DND-41 (cell line): ENCODE data around the gene NEU2.

Experiments used
- ATAC-seq: fragments of 200-7000 bp; cut with Tn5 transposase; 3 replicates; pipeline ENCODE4 v1.9.1; 2021; ENCODE audit warnings: low read depth; ENCODE audit not compliant: insufficient read depth
- DNase-seq: peaks from one replicate; pipeline ENCODE4 v3.0.0-alpha.2; 2020
- H2AFZ ChIP-seq: 2 replicates; pipeline ENCODE4 v1.6.0; 2012; ENCODE audit warnings: low read depth, low read length
- H3K27ac ChIP-seq: 2 replicates; pipeline ENCODE4 v1.5.1; 2012; ENCODE audit warnings: low read length, inconsistent platforms
- H3K27me3 ChIP-seq: fragments of 200-600 bp; sonication (generic); 2 replicates; pipeline ENCODE4 v1.6.0; 2012; ENCODE audit warnings: low read length, mild to moderate bottlenecking, inconsistent platforms; ENCODE audit not compliant: insufficient read depth, poor library complexity
- H3K36me3 ChIP-seq: 2 replicates; pipeline ENCODE4 v1.5.1; 2012; ENCODE audit warnings: low read length, inconsistent platforms; ENCODE audit not compliant: insufficient read depth
- H3K4me1 ChIP-seq: 2 replicates; pipeline ENCODE4 v1.5.1; 2012; ENCODE audit warnings: mild to moderate bottlenecking, low read length; ENCODE audit not compliant: insufficient read depth
- H3K4me2 ChIP-seq: 2 replicates; pipeline ENCODE4 v1.6.0; 2012; ENCODE audit warnings: mild to moderate bottlenecking, moderate library complexity, low read length, inconsistent platforms; ENCODE audit not compliant: insufficient read depth
- H3K4me3 ChIP-seq, 2 experiments: fragments of 200-600 bp in 1 of 2; shearing (Covaris generic) in 1 of 2; 2 replicates each; pipeline ENCODE4 v1.5.1; 2012 to 2016; ENCODE audit warnings: inconsistent platforms in 2 of 2, low read length in 2 of 2, mild to moderate bottlenecking in 2 of 2, low read depth in 1 of 2, moderate library complexity in 1 of 2
- H3K79me2 ChIP-seq: 2 replicates; pipeline ENCODE4 v1.6.0; 2012; ENCODE audit warnings: low read length, inconsistent platforms; ENCODE audit not compliant: insufficient read depth
- H3K9ac ChIP-seq: 2 replicates; pipeline ENCODE4 v1.6.0; 2012; ENCODE audit warnings: low read depth, mild to moderate bottlenecking, inconsistent platforms, low read length, moderate library complexity
- H3K9me3 ChIP-seq: 2 replicates; pipeline ENCODE4 v1.5.1; 2012; ENCODE audit warnings: low read length, moderate library complexity, mild to moderate bottlenecking, inconsistent platforms; ENCODE audit not compliant: insufficient read depth, severe bottlenecking
- H4K20me1 ChIP-seq: 2 replicates; pipeline ENCODE4 v1.6.0; 2012; ENCODE audit warnings: low read length; ENCODE audit not compliant: insufficient read depth
- CTCF ChIP-seq: IDR thresholded peaks from 2 replicates; pipeline ENCODE4 v1.5.1; 2012; ENCODE audit warnings: borderline replicate concordance, low read length, moderate library complexity, mild to moderate bottlenecking; ENCODE audit not compliant: poor library complexity, severe bottlenecking; ENCODE audit errors: extremely low read depth
- EZH2 ChIP-seq: IDR thresholded peaks from 3 replicates; pipeline ENCODE4 v1.6.1; 2012; ENCODE audit warnings: borderline replicate concordance, low read depth, mild to moderate bottlenecking, moderate library complexity, low read length, inconsistent platforms; ENCODE audit not compliant: severe bottlenecking

The NEU2 gene

GRCh38 chr2:232999354-232999753 is 33.1 kb upstream of the NEU2 start:
- Histone ChIP-seq H3K9me3 (no peaks in the 10 kb centered on the region), H4K20me1 (no peaks in the 10 kb centered on the region), H3K36me3 (no peaks in the 10 kb centered on the region), H3K4me3 (no peak overlapping the region), H3K4me2 (no peak overlapping the region), H3K79me2 (no peaks in the 10 kb centered on the region), H3K9ac (no peak overlapping the region), H3K27ac (no peak overlapping the region), H3K27me3 (no peaks in the 10 kb centered on the region), H2AFZ (no peak overlapping the region), H3K4me1 (no peaks in the 10 kb centered on the region)
- peak; percentile 14 for TF ChIP-seq CTCF
- no peak for TF ChIP-seq EZH2
- ATAC-seq (no peak), DNase-seq (no peak)

DNA sequence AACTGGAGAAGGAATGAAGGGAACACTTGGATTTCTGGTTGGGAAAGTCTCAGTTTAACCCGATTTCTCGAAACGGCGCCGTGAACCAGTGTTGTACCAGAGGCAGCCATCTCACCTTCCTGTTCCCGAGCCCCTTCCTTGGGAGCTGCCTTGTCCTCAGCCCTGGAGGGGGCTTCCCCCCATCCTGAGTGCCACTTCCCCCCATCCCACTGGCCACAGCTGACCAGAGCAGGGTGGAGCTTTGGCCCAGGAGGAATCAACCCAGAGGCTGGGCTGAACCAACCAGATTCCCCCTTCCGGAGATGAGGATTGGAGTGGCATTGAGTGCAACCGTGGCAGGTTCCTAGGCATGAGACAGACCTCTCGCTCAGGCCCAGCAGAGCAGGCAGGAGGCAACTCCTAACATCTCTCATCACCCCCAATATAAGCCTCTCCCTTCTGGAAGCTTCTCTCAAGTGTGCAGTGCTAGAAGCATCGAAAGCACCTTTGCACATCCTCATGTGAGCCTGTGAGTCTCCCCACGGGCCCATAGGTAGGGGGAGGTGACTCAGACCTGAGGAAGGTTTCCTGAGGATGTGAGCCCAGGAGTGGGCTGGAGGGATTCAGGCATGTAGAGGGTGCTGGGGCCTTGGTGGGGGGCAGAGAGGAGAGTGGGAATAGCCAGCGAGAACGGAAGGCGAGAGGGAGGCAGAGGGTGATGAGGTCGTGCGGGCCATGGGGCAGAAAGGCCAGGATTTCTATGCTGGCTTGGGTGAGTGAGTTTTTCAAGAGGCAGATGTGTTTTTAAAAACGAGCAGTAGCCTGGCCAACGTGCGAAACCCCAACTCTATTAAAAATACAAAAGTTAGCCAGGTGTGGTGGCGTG is 31.4 kb upstream of the NEU2 start:
- Histone ChIP-seq H3K27me3 (peaks cover 4% of the 10 kb centered on the region), H3K27ac (no peak overlapping the region), H3K9ac (no peak overlapping the region), H3K4me1 (no peaks in the 10 kb centered on the region), H3K9me3 (no peaks in the 10 kb centered on the region), H3K79me2 (no peaks in the 10 kb centered on the region), H3K4me2 (no peak overlapping the region), H2AFZ (no peak overlapping the region), H3K4me3 (no peak overlapping the region), H3K36me3 (no peaks in the 10 kb centered on the region), H4K20me1 (no peaks in the 10 kb centered on the region)
- ATAC-seq (no peak), DNase-seq (no peak)
- TF ChIP-seq EZH2 (no peak), CTCF (no peak)

DNA sequence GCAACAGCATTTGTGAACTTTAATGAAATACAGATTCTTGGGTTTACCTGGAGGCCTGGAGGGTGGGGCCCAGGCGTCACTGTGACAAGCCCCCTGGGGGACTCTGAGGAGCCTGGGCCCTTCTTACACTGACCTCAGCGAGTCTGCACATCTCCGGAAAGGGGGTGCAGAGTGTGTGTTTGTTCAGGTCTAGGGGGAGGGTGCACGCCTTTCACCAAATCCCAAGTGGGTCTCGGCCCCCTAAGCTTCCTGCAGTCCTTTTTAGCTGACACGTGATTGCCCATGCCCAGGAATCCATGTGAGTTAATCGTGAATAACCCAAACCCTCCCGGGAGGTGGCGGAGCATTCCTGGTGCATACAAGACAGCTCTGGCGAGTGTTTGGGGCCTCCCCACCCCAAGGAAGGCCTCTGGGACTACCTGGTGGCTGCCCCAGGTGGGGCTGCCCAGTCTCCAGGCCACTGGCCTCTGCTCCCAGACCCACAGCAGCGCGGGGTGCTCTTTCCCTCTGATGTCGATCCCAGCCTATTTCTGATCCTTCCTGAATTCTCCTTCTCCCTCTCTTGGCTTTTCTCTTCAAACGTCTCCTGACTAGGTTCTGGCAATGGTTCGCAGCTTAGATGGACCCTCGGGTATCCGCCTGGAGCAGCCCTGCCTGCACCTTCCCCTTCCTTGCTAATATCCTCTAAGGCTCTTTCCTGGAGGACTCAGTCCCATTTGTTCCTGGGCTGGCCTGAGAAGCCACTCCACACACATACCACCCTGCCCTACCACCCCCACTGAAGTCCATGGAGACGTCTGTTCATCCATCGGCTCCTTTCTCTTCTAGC is 29.4 kb upstream of the NEU2 start:
- Histone ChIP-seq H3K27ac (no peak overlapping the region), H3K27me3 (peaks cover 4% of the 10 kb centered on the region), H4K20me1 (no peaks in the 10 kb centered on the region), H3K9me3 (no peaks in the 10 kb centered on the region), H3K9ac (no peak overlapping the region), H3K4me1 (no peaks in the 10 kb centered on the region), H2AFZ (no peak overlapping the region), H3K4me2 (no peak overlapping the region), H3K36me3 (no peaks in the 10 kb centered on the region), H3K4me3 (no peak overlapping the region), H3K79me2 (no peaks in the 10 kb centered on the region)
- TF ChIP-seq CTCF: no peak
- no peak for TF ChIP-seq EZH2
- DNase-seq: no peak
- no peak for ATAC-seq
